ENCODE measurements around the gene PRAMEF5. TPM values are rescaled to one million over a fixed set of nuclear protein-coding genes. Genes with fewer than 3 reads are reported as not detected.

Gene PRAMEF5
- polyA plus RNA-seq, 2 of the 4 experiments (the other 2 are of a cell fraction): not detected

Small RNAs within 50 kb of the gene (small RNA-seq; reads per million reads assigned to genes)
- 0 reads per million in 6 experiments for gene RNU6-771P

Other genes with a start within 250 kb of the PRAMEF5 start
- 0.05 TPM in 1 of 2 replicates, not detected in the other for gene PRAMEF27, start 197.6 kb upstream of the PRAMEF5 start, polyA plus RNA-seq (2011; rRNA removed)
- gene PRAMEF27, start 197.6 kb upstream of the PRAMEF5 start, polyA plus RNA-seq (2017; fragmentation: RNase III; extraction: RNeasy Plus Mini Kit Qiagen cat#74134 plus additional on column Dnase treatment): not detected in 3 replicates
- gene HNRNPCL3, start 193.4 kb upstream of the PRAMEF5 start, polyA plus RNA-seq (2011; rRNA removed): not detected in 2 replicates
- gene HNRNPCL3, start 193.4 kb upstream of the PRAMEF5 start, polyA plus RNA-seq (2017; fragmentation: RNase III; extraction: RNeasy Plus Mini Kit Qiagen cat#74134 plus additional on column Dnase treatment): not detected in 3 replicates
- not detected in 2 replicates for gene PRAMEF25, start 183.4 kb upstream of the PRAMEF5 start, polyA plus RNA-seq (2011; rRNA removed)
- gene PRAMEF25, start 183.4 kb upstream of the PRAMEF5 start, polyA plus RNA-seq (2017; fragmentation: RNase III; extraction: RNeasy Plus Mini Kit Qiagen cat#74134 plus additional on column Dnase treatment): not detected in 3 replicates
- gene HNRNPCL2, start 137.3 kb upstream of the PRAMEF5 start, polyA plus RNA-seq (2011; rRNA removed): not detected in 2 replicates
- gene HNRNPCL2, start 137.3 kb upstream of the PRAMEF5 start, polyA plus RNA-seq (2017; fragmentation: RNase III; extraction: RNeasy Plus Mini Kit Qiagen cat#74134 plus additional on column Dnase treatment): not detected in 3 replicates
- gene PRAMEF26, start 98.2 kb upstream of the PRAMEF5 start, polyA plus RNA-seq (2011; rRNA removed): not detected in 2 replicates
- gene PRAMEF26, start 98.2 kb upstream of the PRAMEF5 start, polyA plus RNA-seq (2017; fragmentation: RNase III; extraction: RNeasy Plus Mini Kit Qiagen cat#74134 plus additional on column Dnase treatment): not detected in 3 replicates
- gene HNRNPCL4, start 88.6 kb upstream of the PRAMEF5 start, polyA plus RNA-seq (2011; rRNA removed): not detected in 2 replicates
- not detected in 3 replicates for gene HNRNPCL4, start 88.6 kb upstream of the PRAMEF5 start, polyA plus RNA-seq (2017; fragmentation: RNase III; extraction: RNeasy Plus Mini Kit Qiagen cat#74134 plus additional on column Dnase treatment)
- not detected in 2 replicates for gene PRAMEF9, start 82.3 kb upstream of the PRAMEF5 start, polyA plus RNA-seq (2011; rRNA removed)
- not detected in 3 replicates for gene PRAMEF9, start 82.3 kb upstream of the PRAMEF5 start, polyA plus RNA-seq (2017; fragmentation: RNase III; extraction: RNeasy Plus Mini Kit Qiagen cat#74134 plus additional on column Dnase treatment)
- not detected in 2 replicates for gene PRAMEF13, start 52.8 kb upstream of the PRAMEF5 start, polyA plus RNA-seq (2011; rRNA removed)
- gene PRAMEF13, start 52.8 kb upstream of the PRAMEF5 start, polyA plus RNA-seq (2017; fragmentation: RNase III; extraction: RNeasy Plus Mini Kit Qiagen cat#74134 plus additional on column Dnase treatment): not detected in 3 replicates
- gene PRAMEF18, start 28.0 kb upstream of the PRAMEF5 start, polyA plus RNA-seq (2011; rRNA removed): not detected in 2 replicates
- not detected in 3 replicates for gene PRAMEF18, start 28.0 kb upstream of the PRAMEF5 start, polyA plus RNA-seq (2017; fragmentation: RNase III; extraction: RNeasy Plus Mini Kit Qiagen cat#74134 plus additional on column Dnase treatment)
- not detected in 2 replicates for gene PRAMEF8, start 30.9 kb downstream of the PRAMEF5 start, polyA plus RNA-seq (2011; rRNA removed)
- gene PRAMEF8, start 30.9 kb downstream of the PRAMEF5 start, polyA plus RNA-seq (2017; fragmentation: RNase III; extraction: RNeasy Plus Mini Kit Qiagen cat#74134 plus additional on column Dnase treatment): not detected in 3 replicates
- not detected in 2 replicates for gene PRAMEF33, start 49.3 kb downstream of the PRAMEF5 start, polyA plus RNA-seq (2011; rRNA removed)
- gene PRAMEF33, start 49.3 kb downstream of the PRAMEF5 start, polyA plus RNA-seq (2017; fragmentation: RNase III; extraction: RNeasy Plus Mini Kit Qiagen cat#74134 plus additional on column Dnase treatment): not detected in 3 replicates
- not detected in 2 replicates for gene PRAMEF15, start 61.4 kb downstream of the PRAMEF5 start, polyA plus RNA-seq (2011; rRNA removed)
- gene PRAMEF15, start 61.4 kb downstream of the PRAMEF5 start, polyA plus RNA-seq (2017; fragmentation: RNase III; extraction: RNeasy Plus Mini Kit Qiagen cat#74134 plus additional on column Dnase treatment): not detected in 3 replicates
- not detected in 2 replicates for gene PRAMEF14, start 92.9 kb downstream of the PRAMEF5 start, polyA plus RNA-seq (2011; rRNA removed)
- gene PRAMEF14, start 92.9 kb downstream of the PRAMEF5 start, polyA plus RNA-seq (2017; fragmentation: RNase III; extraction: RNeasy Plus Mini Kit Qiagen cat#74134 plus additional on column Dnase treatment): not detected in 3 replicates
- not detected in 2 replicates for gene PRAMEF19, start 117.7 kb downstream of the PRAMEF5 start, polyA plus RNA-seq (2011; rRNA removed)
- gene PRAMEF19, start 117.7 kb downstream of the PRAMEF5 start, polyA plus RNA-seq (2017; fragmentation: RNase III; extraction: RNeasy Plus Mini Kit Qiagen cat#74134 plus additional on column Dnase treatment): not detected in 3 replicates
- not detected in 2 replicates for gene PRAMEF17, start 135.4 kb downstream of the PRAMEF5 start, polyA plus RNA-seq (2011; rRNA removed)
- gene PRAMEF17, start 135.4 kb downstream of the PRAMEF5 start, polyA plus RNA-seq (2017; fragmentation: RNase III; extraction: RNeasy Plus Mini Kit Qiagen cat#74134 plus additional on column Dnase treatment): not detected in 3 replicates
- gene PRAMEF20, start 156.3 kb downstream of the PRAMEF5 start, polyA plus RNA-seq (2011; rRNA removed): not detected in 2 replicates
- gene PRAMEF20, start 156.3 kb downstream of the PRAMEF5 start, polyA plus RNA-seq (2017; fragmentation: RNase III; extraction: RNeasy Plus Mini Kit Qiagen cat#74134 plus additional on column Dnase treatment): not detected in 3 replicates